ENCODE results near the gene PLPPR3. TPM values are rescaled to one million over a fixed set of nuclear protein-coding genes. Genes with fewer than 3 reads are reported as not detected.
A peak's percentile ranks its signal among the peaks of the same experiment; 100 is the strongest.

Gene PLPPR3
- total RNA-seq, 4 donors from 2014 or later, result not detected

- TF ChIP-seq POLR2A (IDR thresholded peaks at IDR 0.05) (no peak), CTCF (IDR thresholded peaks at IDR 0.05 in 4 of 5, conservative IDR thresholded peaks at IDR 0.05 in 1 of 5) (no peak)
- H3K9me3 ChIP-seq, result no peaks in the 10 kb centered on the region
- peaks cover 46 to 51% of the 10 kb centered on the region in 2 donors for H3K4me1 ChIP-seq
- no peak for ATAC-seq
- no peak overlapping the region for H3K27ac ChIP-seq
- no peak for DNase-seq
- H3K27me3 ChIP-seq, result no peaks in the 10 kb centered on the region
- intact Hi-C loops (cut with DNase I; ENCODE audit: low total_unique reads) (no loop called here), in situ Hi-C loops (cut with MboI; ENCODE audit: low sequenced_read_pairs in 4 of 4) (no loop called here)
- H3K4me3 ChIP-seq, result no peak overlapping the region
- peaks cover 0 to 50% of the 10 kb centered on the region in 2 donors for H3K36me3 ChIP-seq
Measured at GRCh38 chr19:803686-804418, 17.9 kb downstream of the PLPPR3 start.

GRCh38 chr19:803099-803561, 18.6 kb downstream of the PLPPR3 start:
- H3K4me3 ChIP-seq, result peak overlapping the region in 2 of 4 donors; percentile 27 to 38
- TF ChIP-seq CTCF (IDR thresholded peaks at IDR 0.05 in 4 of 5, conservative IDR thresholded peaks at IDR 0.05 in 1 of 5), result no peak
- TF ChIP-seq POLR2A (IDR thresholded peaks at IDR 0.05), result no peak
- ATAC-seq (no peak), DNase-seq (no peak)
- intact Hi-C loops (cut with DNase I; ENCODE audit: low total_unique reads) (no loop called here), in situ Hi-C loops (cut with MboI; ENCODE audit: low sequenced_read_pairs in 4 of 4) (no loop called here)
- peaks cover 0 to 43% of the 10 kb centered on the region in 2 donors for H3K36me3 ChIP-seq
- no peaks in the 10 kb centered on the region for H3K9me3 ChIP-seq
- no peaks in the 10 kb centered on the region for H3K27me3 ChIP-seq
- peaks cover 49 to 58% of the 10 kb centered on the region in 2 donors for H3K4me1 ChIP-seq
- H3K27ac ChIP-seq, result peak overlapping the region; percentile 9 to 89 (median 56)

GRCh38 chr19:802498-803098, 19.2 kb downstream of the PLPPR3 start:
- DNase-seq (no peak), ATAC-seq (no peak)
- H3K4me1 ChIP-seq, result peaks cover 49 to 59% of the 10 kb centered on the region in 2 donors
- H3K27ac ChIP-seq, result peak overlapping the region; percentile 13 to 89 (median 56)
- peak overlapping the region; percentile 27 to 79 (median 42) for H3K4me3 ChIP-seq
- TF ChIP-seq CTCF (IDR thresholded peaks at IDR 0.05 in 4 of 5, conservative IDR thresholded peaks at IDR 0.05 in 1 of 5), result no peak
- TF ChIP-seq POLR2A (IDR thresholded peaks at IDR 0.05), result no peak
- intact Hi-C loops (cut with DNase I; ENCODE audit: low total_unique reads) (no loop called here), in situ Hi-C loops (cut with MboI; ENCODE audit: low sequenced_read_pairs in 4 of 4) (no loop called here)
- H3K27me3 ChIP-seq, result no peaks in the 10 kb centered on the region
- H3K9me3 ChIP-seq, result no peaks in the 10 kb centered on the region
- peaks cover 0 to 38% of the 10 kb centered on the region in 2 donors for H3K36me3 ChIP-seq

GRCh38 chr19:801861-802497, 19.8 kb downstream of the PLPPR3 start:
- no peak for TF ChIP-seq POLR2A (IDR thresholded peaks at IDR 0.05)
- no peak for TF ChIP-seq CTCF (IDR thresholded peaks at IDR 0.05 in 4 of 5, conservative IDR thresholded peaks at IDR 0.05 in 1 of 5)
- Histone ChIP-seq H3K9me3 (no peaks in the 10 kb centered on the region), H3K27me3 (no peaks in the 10 kb centered on the region), H3K36me3 (peaks cover 0 to 32% of the 10 kb centered on the region in 2 donors), H3K4me3 (peak overlapping the region; percentile 27 to 79 (median 42)), H3K4me1 (peaks cover 49 to 59% of the 10 kb centered on the region in 2 donors), H3K27ac (peak overlapping the region; percentile 47 to 89 (median 61))
- no peak for DNase-seq
- in situ Hi-C loops (cut with MboI; ENCODE audit: low sequenced_read_pairs in 4 of 4), result no loop called here
- intact Hi-C loops (cut with DNase I; ENCODE audit: low total_unique reads), result no loop called here
- no peak for ATAC-seq

Measured in gastrocnemius medialis (tissue), 4 donors.